Suprapubic skin (tissue), 4 donors: ENCODE measurements around the gene ENPP1. TPM values are rescaled to one million over a fixed set of nuclear protein-coding genes. Genes with fewer than 3 reads are reported as not detected.

ENCODE experiments used
- DNase-seq, 2 donors: peaks; one replicate each; pipeline ENCODE4 v3.0.0-alpha.2; 2019; ENCODE audit warnings: low spot score in 2 of 2
- H3K27ac ChIP-seq: fragments of 200-600 bp; sonication (generic); one replicate; pipeline ENCODE4 v1.5.1; 2019
- H3K27me3 ChIP-seq: fragments of 200-600 bp; sonication (generic); one replicate; pipeline ENCODE4 v1.5.1; 2019
- H3K36me3 ChIP-seq: fragments of 200-600 bp; sonication (generic); one replicate; pipeline ENCODE4 v1.5.1; 2019
- H3K4me1 ChIP-seq: fragments of 200-600 bp; sonication (generic); one replicate; pipeline ENCODE4 v1.5.1; 2019
- H3K4me3 ChIP-seq: fragments of 200-600 bp; sonication (generic); one replicate; pipeline ENCODE4 v1.5.1; 2019; ENCODE audit warnings: mild to moderate bottlenecking
- H3K9me3 ChIP-seq: fragments of 200-600 bp; sonication (generic); one replicate; pipeline ENCODE4 v1.5.1; 2019
- EP300 ChIP-seq: sonication (generic); formaldehyde crosslinking; IDR thresholded peaks from one replicate; pipeline ENCODE4 v1.6.1; 2017; ENCODE audit warnings: antibody characterized with exemption
- POLR2A ChIP-seq, 2 donors: fragments of 450-650 bp; IDR thresholded peaks; one replicate each; pipeline ENCODE4 v1.6.1; 2017; ENCODE audit warnings: antibody characterized with exemption in 2 of 2, mild to moderate bottlenecking in 2 of 2, moderate library complexity in 2 of 2
- POLR2AphosphoS5 ChIP-seq, 3 donors: sonication (generic); formaldehyde crosslinking; IDR thresholded peaks; one replicate each; pipeline ENCODE4 v1.6.1; 2017; ENCODE audit warnings: antibody characterized with exemption in 3 of 3
- WGBS: methylation state at CpG from one replicate; pipeline ENCODE4 v1.1.5; 2018; 5-methylcytosine and 5-hydroxymethylcytosine counted together
- total RNA-seq, 4 donors: library from RNA; depleted of rRNA; stranded (reverse); fragments of >200 nt; gene quantifications; one replicate each; pipeline ENCODE4 v1.1.0, GENCODE V29; 2016
- TF ChIP-seq, protein P1 (sequence below), 2 donors: fragments of 200-600 bp in 1 of 2; fragments of 450-650 bp in 1 of 2; sonication (generic) in 1 of 2; IDR thresholded peaks; one replicate each; pipeline ENCODE4 v1.5.1; 2016 to 2019; ENCODE audit warnings: antibody characterized with exemption in 2 of 2, mild to moderate bottlenecking in 1 of 2, moderate library complexity in 1 of 2

Gene ENPP1
- total RNA-seq, 4 donors from 2014 or later: 2.9 to 9.1 (median 4.0) TPM

DNA sequence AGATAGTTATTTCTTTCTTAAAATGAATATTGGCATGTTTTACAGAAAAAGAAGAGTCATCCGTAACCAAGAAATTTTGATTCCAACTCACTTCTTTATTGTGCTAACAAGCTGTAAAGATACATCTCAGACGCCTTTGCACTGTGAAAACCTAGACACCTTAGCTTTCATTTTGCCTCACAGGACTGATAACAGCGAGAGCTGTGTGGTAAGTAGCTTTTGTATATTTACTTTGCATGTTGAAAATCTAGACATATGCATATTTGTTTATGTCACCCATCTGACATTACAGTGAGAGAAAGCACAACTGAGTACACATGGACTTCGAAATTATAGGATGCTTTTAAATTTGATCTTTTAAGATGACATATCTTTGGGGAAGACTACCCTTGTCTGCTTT, 78.7 kb downstream of the ENPP1 start:
- DNase-seq: no peak
- H3K27me3 ChIP-seq: no peaks in the 10 kb centered on the region
- H3K36me3 ChIP-seq: no peaks in the 10 kb centered on the region
- H3K4me3 ChIP-seq: no peak overlapping the region
- no peaks in the 10 kb centered on the region for H3K4me1 ChIP-seq
- no peaks in the 10 kb centered on the region for H3K9me3 ChIP-seq
- TF ChIP-seq, protein P1, sequence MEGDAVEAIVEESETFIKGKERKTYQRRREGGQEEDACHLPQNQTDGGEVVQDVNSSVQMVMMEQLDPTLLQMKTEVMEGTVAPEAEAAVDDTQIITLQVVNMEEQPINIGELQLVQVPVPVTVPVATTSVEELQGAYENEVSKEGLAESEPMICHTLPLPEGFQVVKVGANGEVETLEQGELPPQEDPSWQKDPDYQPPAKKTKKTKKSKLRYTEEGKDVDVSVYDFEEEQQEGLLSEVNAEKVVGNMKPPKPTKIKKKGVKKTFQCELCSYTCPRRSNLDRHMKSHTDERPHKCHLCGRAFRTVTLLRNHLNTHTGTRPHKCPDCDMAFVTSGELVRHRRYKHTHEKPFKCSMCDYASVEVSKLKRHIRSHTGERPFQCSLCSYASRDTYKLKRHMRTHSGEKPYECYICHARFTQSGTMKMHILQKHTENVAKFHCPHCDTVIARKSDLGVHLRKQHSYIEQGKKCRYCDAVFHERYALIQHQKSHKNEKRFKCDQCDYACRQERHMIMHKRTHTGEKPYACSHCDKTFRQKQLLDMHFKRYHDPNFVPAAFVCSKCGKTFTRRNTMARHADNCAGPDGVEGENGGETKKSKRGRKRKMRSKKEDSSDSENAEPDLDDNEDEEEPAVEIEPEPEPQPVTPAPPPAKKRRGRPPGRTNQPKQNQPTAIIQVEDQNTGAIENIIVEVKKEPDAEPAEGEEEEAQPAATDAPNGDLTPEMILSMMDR (IDR thresholded peaks at IDR 0.05): no peak
- TF ChIP-seq EP300 (no peak), POLR2A (IDR thresholded peaks at IDR 0.05) (no peak), POLR2AphosphoS5 (IDR thresholded peaks at IDR 0.05) (no peak)
- WGBS: 95% methylated on average over 4 of the region's 4 CpGs
- H3K27ac ChIP-seq: no peak overlapping the region

DNA sequence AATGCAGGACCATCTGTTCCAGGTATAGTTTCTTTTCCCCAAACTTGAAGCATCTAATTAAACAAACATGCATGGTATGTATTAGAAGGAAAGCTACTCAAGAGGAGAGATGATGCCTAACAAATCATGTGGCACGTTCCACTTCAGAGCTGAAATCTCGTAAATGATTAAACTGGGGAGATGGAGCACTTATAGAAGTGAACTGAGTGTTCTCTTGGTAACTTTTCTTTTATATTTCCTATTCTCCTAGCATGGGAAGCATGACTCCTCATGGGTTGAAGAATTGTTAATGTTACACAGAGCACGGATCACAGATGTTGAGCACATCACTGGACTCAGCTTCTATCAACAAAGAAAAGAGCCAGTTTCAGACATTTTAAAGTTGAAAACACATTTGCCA, 82.3 kb downstream of the ENPP1 start:
- Histone ChIP-seq H3K36me3 (no peaks in the 10 kb centered on the region), H3K9me3 (no peaks in the 10 kb centered on the region), H3K4me1 (no peaks in the 10 kb centered on the region), H3K27me3 (no peaks in the 10 kb centered on the region), H3K4me3 (no peak overlapping the region), H3K27ac (no peak overlapping the region)
- DNase-seq: no peak
- TF ChIP-seq, protein P1 (IDR thresholded peaks at IDR 0.05): no peak
- TF ChIP-seq POLR2AphosphoS5 (IDR thresholded peaks at IDR 0.05) (no peak), EP300 (no peak), POLR2A (IDR thresholded peaks at IDR 0.05) (no peak)
- 81% methylated on average over 3 of the region's 3 CpGs for WGBS

DNA sequence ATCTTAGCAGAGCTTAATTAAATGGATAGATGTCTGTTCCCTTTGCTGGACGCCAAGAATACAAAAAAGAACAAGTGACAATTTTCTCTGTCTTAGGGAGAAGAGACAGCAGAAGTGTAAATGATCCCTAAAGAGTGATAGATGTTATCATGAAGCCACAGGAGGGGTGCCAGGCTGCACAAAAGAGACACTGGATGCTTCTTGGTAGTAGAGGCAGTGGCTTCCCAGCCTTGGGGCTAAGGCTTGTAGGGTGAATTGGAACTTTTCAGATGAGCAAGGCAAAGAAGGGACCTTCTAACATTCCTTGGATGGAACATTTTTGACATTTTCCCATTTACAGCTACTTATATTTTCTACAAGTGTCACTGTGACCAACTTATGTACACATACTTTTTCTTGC, 85.4 kb downstream of the ENPP1 start:
- DNase-seq: no peak
- Histone ChIP-seq H3K27me3 (no peaks in the 10 kb centered on the region), H3K9me3 (no peaks in the 10 kb centered on the region), H3K36me3 (no peaks in the 10 kb centered on the region), H3K4me3 (no peak overlapping the region), H3K4me1 (no peaks in the 10 kb centered on the region), H3K27ac (no peak overlapping the region)
- WGBS: 65% methylated on average over 1 of the region's 1 CpG
- TF ChIP-seq POLR2AphosphoS5 (IDR thresholded peaks at IDR 0.05): no peak
- TF ChIP-seq EP300: no peak
- no peak for TF ChIP-seq POLR2A (IDR thresholded peaks at IDR 0.05)
- TF ChIP-seq, protein P1 (IDR thresholded peaks at IDR 0.05): no peak

DNA sequence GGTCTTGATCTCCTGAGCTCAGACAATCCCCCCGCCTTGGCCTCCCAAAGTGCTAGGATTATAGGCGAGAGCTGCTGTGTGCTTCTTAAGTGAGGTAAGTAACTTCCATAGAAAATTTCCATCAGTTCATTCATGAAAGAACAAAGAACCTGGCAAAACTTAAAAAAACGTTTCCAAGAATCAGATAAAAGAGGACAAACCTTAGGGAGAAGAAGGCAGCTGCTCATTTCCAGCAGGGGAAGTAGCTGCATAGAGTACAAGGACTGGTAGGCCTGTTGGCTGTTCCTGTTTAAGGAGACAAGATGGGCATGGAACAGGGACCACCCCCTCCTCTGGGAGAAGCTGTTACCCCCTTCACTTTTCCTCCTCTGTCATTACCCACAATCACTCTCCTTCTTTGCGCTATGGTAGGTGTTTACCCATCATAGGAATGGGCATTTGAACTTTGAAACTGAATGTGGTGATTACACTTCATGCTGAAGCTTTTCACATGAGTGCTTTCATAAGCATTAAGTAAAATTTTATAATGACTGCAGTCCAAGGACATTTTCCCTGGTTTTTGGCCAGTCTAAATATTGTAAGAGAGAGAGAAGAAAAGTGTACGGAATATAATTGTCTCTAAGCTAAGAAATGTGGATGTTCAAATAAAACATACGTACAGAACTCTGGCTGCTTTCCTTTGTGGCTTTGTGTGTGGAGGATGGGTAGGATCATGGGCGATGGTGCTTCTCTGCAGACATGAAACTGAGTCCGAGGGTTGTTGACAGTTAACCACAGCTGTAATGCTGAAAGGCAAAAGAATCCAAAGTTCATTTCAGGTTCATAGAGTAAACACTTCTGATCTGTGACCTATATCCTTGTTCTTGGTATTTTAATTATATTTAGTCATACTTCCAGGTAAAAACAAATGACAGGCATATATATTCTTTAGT, 86.9 kb downstream of the ENPP1 start:
- H3K9me3 ChIP-seq: no peaks in the 10 kb centered on the region
- TF ChIP-seq EP300 (no peak), POLR2AphosphoS5 (IDR thresholded peaks at IDR 0.05) (no peak), POLR2A (IDR thresholded peaks at IDR 0.05) (no peak)
- TF ChIP-seq, protein P1 (IDR thresholded peaks at IDR 0.05): no peak
- WGBS: 77% methylated on average over 8 of the region's 8 CpGs
- no peak overlapping the region for H3K27ac ChIP-seq
- no peak overlapping the region for H3K4me3 ChIP-seq
- no peaks in the 10 kb centered on the region for H3K36me3 ChIP-seq
- no peaks in the 10 kb centered on the region for H3K4me1 ChIP-seq
- H3K27me3 ChIP-seq: no peaks in the 10 kb centered on the region
- DNase-seq: no peak

DNA sequence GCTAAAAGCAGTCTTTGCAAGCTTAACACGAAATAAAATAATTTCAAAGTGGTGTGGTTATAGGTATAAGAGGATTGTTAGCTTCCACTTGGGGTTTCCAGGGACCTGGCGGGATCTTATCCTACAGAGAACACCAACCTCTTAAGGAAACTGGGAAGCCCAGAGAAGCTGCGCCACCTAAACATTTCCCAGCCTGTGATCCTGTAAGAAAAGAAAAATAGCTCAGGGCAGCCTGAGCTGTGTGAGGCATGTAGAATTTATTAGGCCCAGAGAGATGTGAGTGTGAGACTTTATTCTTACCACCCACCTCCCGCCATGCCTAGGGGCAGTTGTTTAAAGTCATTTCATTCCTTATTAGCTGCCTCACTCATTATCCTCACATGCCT, 89.2 kb downstream of the ENPP1 start:
- Histone ChIP-seq H3K27ac (no peak overlapping the region), H3K27me3 (no peaks in the 10 kb centered on the region), H3K9me3 (no peaks in the 10 kb centered on the region), H3K4me3 (no peak overlapping the region), H3K36me3 (no peaks in the 10 kb centered on the region), H3K4me1 (no peaks in the 10 kb centered on the region)
- DNase-seq: no peak
- TF ChIP-seq POLR2AphosphoS5 (IDR thresholded peaks at IDR 0.05): no peak
- no peak for TF ChIP-seq EP300
- TF ChIP-seq, protein P1 (IDR thresholded peaks at IDR 0.05): no peak
- TF ChIP-seq POLR2A (IDR thresholded peaks at IDR 0.05): no peak
- 85% methylated on average over 4 of the region's 4 CpGs for WGBS
